Naive thymus-derived CD4-positive, alpha-beta T cell (primary cell): ENCODE results near the gene RRAD. TPM values are rescaled to one million over a fixed set of nuclear protein-coding genes. Genes with fewer than 3 reads are reported as not detected.
A peak's percentile ranks its signal among the peaks of the same experiment; 100 is the strongest.

ENCODE experiments used
- ATAC-seq: fragments of 150-1000 bp; cut with Tn5 transposase; 2 replicates; pipeline ENCODE4 v1.10.0; 2021; ENCODE audit warnings: mild to moderate bottlenecking, moderate library complexity
- CTCF ChIA-PET: fragments of 350-600 bp; sonication (Branson Sonifier 250); formaldehyde crosslinking; loops from one replicate; lab custom pipeline; 2021; ENCODE audit warnings: antibody characterized with exemption; lab: Charles Lee
- POLR2A ChIA-PET: fragments of 350-600 bp; sonication (Branson Sonifier 250); formaldehyde crosslinking; loops from one replicate; lab custom pipeline; 2021; ENCODE audit warnings: antibody characterized with exemption, inconsistent platforms; lab: Charles Lee
- DNase-seq, 9 donors: peaks; one replicate each; pipeline versions ENCODE4 v3.0.0 to v3.0.0-alpha.2; 2020 to 2022; ENCODE audit warnings: mixed read lengths in 1 of 9
- H3K27ac ChIP-seq: one replicate; pipeline ENCODE4 v1.7.0; 2013; ENCODE audit warnings: mild to moderate bottlenecking, low read depth, low read length, moderate library complexity
- H3K27me3 ChIP-seq, 2 donors: one replicate each; pipeline ENCODE4 v1.7.0; 2013; ENCODE audit warnings: low read length in 2 of 2, mild to moderate bottlenecking in 2 of 2, moderate library complexity in 2 of 2; ENCODE audit not compliant: control insufficient read depth in 2 of 2, insufficient read depth in 2 of 2
- H3K36me3 ChIP-seq, 3 experiments: 1 replicate in 2 of 3; 2 replicates in 1 of 3; pipeline ENCODE4 v1.7.0; 2013; ENCODE audit warnings: low read length in 3 of 3, mild to moderate bottlenecking in 3 of 3, moderate library complexity in 1 of 3; ENCODE audit not compliant: insufficient read depth in 3 of 3, control insufficient read depth in 2 of 3
- H3K4me1 ChIP-seq, 2 donors: one replicate each; pipeline ENCODE4 v1.7.0; 2013; ENCODE audit warnings: low read length in 2 of 2, mild to moderate bottlenecking in 2 of 2, moderate library complexity in 1 of 2; ENCODE audit not compliant: control insufficient read depth in 2 of 2, insufficient read depth in 2 of 2
- H3K4me3 ChIP-seq: 2 replicates; pipeline ENCODE4 v1.7.0; 2013; ENCODE audit warnings: mild to moderate bottlenecking, low read length
- H3K9me3 ChIP-seq, 3 experiments: 1 replicate in 2 of 3; 2 replicates in 1 of 3; pipeline ENCODE4 v1.7.0; 2013; ENCODE audit warnings: low read length in 3 of 3; ENCODE audit not compliant: control insufficient read depth in 2 of 3
- H3K27ac Mint-ChIP-seq, 9 donors: one replicate each; pipeline ENCODE4 v1.8.0; 2020 to 2022; ENCODE audit warnings: mixed read lengths in 9 of 9, mild to moderate bottlenecking in 8 of 9, moderate library complexity in 5 of 9, inconsistent platforms in 2 of 9
- H3K27me3 Mint-ChIP-seq, 5 donors: one replicate each; pipeline ENCODE4 v1.8.0; 2021 to 2022; ENCODE audit warnings: mixed read lengths in 5 of 5, mild to moderate bottlenecking in 1 of 5
- H3K36me3 Mint-ChIP-seq, 5 donors: one replicate each; pipeline ENCODE4 v1.8.0; 2020 to 2022; ENCODE audit warnings: mixed read lengths in 5 of 5, mild to moderate bottlenecking in 3 of 5, inconsistent platforms in 1 of 5
- H3K4me1 Mint-ChIP-seq, 7 donors: one replicate each; pipeline ENCODE4 v1.8.0; 2020 to 2022; ENCODE audit warnings: mixed read lengths in 7 of 7, mild to moderate bottlenecking in 3 of 7, inconsistent platforms in 1 of 7
- H3K4me3 Mint-ChIP-seq, 10 donors: one replicate each; pipeline ENCODE4 v1.8.0; 2020 to 2022; ENCODE audit warnings: mild to moderate bottlenecking in 10 of 10, mixed read lengths in 10 of 10, moderate library complexity in 6 of 10, inconsistent platforms in 2 of 10
- H3K9me3 Mint-ChIP-seq, 11 donors: one replicate each; pipeline ENCODE4 v1.8.0; 2020 to 2022; ENCODE audit warnings: mixed read lengths in 11 of 11, mild to moderate bottlenecking in 4 of 11, inconsistent platforms in 1 of 11, moderate library complexity in 1 of 11
- intact Hi-C, 2 donors: fragments of 100-400 bp; cut with micrococcal nuclease; formaldehyde crosslinking; loops; one replicate each; pipeline ENCODE4 v1.15.1; 2023
- polyA plus RNA-seq, 2 donors: library from polyadenylated mRNA; unstranded; fragments of 300-500 nt; fragmentation: Illumina TruSeq; gene quantifications; one replicate each; pipeline ENCODE4 v1.2.3, GENCODE V29; 2021
- total RNA-seq, 6 experiments: library from RNA in 5 of 6; stranded (reverse) in 5 of 6; gene quantifications; 1 replicate in 5 of 6; 2 replicates in 1 of 6; pipeline ENCODE4 v1.2.3 and lab custom pipeline; 2021 to 2026

Gene RRAD
- total and polyA plus RNA-seq, 7 experiments from 2014 or later = 0.24 to 1.6 (median 0.88) TPM; not detected in 2

- ATAC-seq (no peak), DNase-seq (peak in 1 of 9 donors; percentile 54)
- peaks cover 0 to 12% of the 10 kb centered on the region in 2 donors for H3K27me3 ChIP-seq
- no peak overlapping the region for H3K27ac ChIP-seq
- H3K4me1 ChIP-seq = peaks cover 12 to 21% of the 10 kb centered on the region in 2 donors
- Mint-ChIP-seq H3K36me3 (peaks cover 0 to 14% (median 3%) of the 10 kb centered on the region in 5 donors), H3K27me3 (peaks cover 6 to 26% (median 11%) of the 10 kb centered on the region in 5 donors), H3K4me3 (no peak overlapping the region), H3K9me3 (peaks cover 0 to 2% (median 0%) of the 10 kb centered on the region in 11 donors), H3K4me1 (peaks cover 19 to 43% (median 28%) of the 10 kb centered on the region in 7 donors), H3K27ac (peak overlapping the region in 1 of 9 donors; percentile 55)
- H3K4me3 ChIP-seq = no peak overlapping the region
- intact Hi-C loops = loop anchor here in 1 of 2 donors (5.0 kb wide), 1 partner anchor 97 kb away; the partner anchor contains the start of gene NAE1
- H3K36me3 ChIP-seq = peaks cover 0 to 16% (median 0%) of the 10 kb centered on the region in 3 experiments
- no peaks in the 10 kb centered on the region for H3K9me3 ChIP-seq
- ChIA-PET CTCF (interaction anchor here (0.6 to 0.8 kb wide), 4 partner anchors 49 to 335 kb away, joined by 3 read pairs; partner anchors contain the start of gene PDP2), POLR2A (no interaction called here)
Observed at GRCh38 chr16:66928702-66929388, 3.5 kb upstream of the RRAD start.

- H3K4me1 Mint-ChIP-seq = peaks cover 12 to 38% (median 20%) of the 10 kb centered on the region in 7 donors
- peaks cover 0 to 14% (median 0%) of the 10 kb centered on the region in 3 experiments for H3K36me3 ChIP-seq
- no peaks in the 10 kb centered on the region for H3K9me3 ChIP-seq
- intact Hi-C loops = loop anchor here in 1 of 2 donors (5.0 kb wide), 1 partner anchor 96 kb away; the partner anchor contains the start of gene NAE1
- H3K27ac Mint-ChIP-seq = peak overlapping the region in 3 of 9 donors; percentile 2 to 55 (median 34)
- H3K4me1 ChIP-seq = peaks cover 6 to 14% of the 10 kb centered on the region in 2 donors
- H3K36me3 Mint-ChIP-seq = peaks cover 0 to 11% (median 0%) of the 10 kb centered on the region in 5 donors
- H3K4me3 Mint-ChIP-seq = no peak overlapping the region
- H3K4me3 ChIP-seq = no peak overlapping the region
- no peak for DNase-seq
- CTCF ChIA-PET = interaction anchor here (0.7 to 0.8 kb wide), 2 partner anchors 48 to 54 kb away, joined by 3 read pairs; partner anchors contain the start of gene PDP2
- H3K27me3 Mint-ChIP-seq = peaks cover 14 to 34% (median 19%) of the 10 kb centered on the region in 5 donors
- peaks cover 0 to 13% of the 10 kb centered on the region in 2 donors for H3K27me3 ChIP-seq
- no peak overlapping the region for H3K27ac ChIP-seq
- no peaks in the 10 kb centered on the region for H3K9me3 Mint-ChIP-seq
- POLR2A ChIA-PET = no interaction called here
- no peak for ATAC-seq
Observed at GRCh38 chr16:66927918-66928649, 2.7 kb upstream of the RRAD start.

GRCh38 chr16:66926961-66927436 lies 1.7 kb upstream of the RRAD start:
- POLR2A ChIA-PET = interaction anchor here (1.7 kb wide), 1 partner anchor 97 kb away, joined by 4 read pairs; the partner anchor contains the start of gene NAE1
- Mint-ChIP-seq H3K9me3 (no peaks in the 10 kb centered on the region), H3K4me3 (no peak overlapping the region), H3K27ac (no peak overlapping the region), H3K36me3 (peaks cover 0 to 7% (median 0%) of the 10 kb centered on the region in 5 donors), H3K27me3 (peaks cover 15 to 36% (median 22%) of the 10 kb centered on the region in 5 donors), H3K4me1 (peaks cover under 1 to 27% (median 9%) of the 10 kb centered on the region in 7 donors)
- peaks cover 0 to 4% of the 10 kb centered on the region in 2 donors for H3K4me1 ChIP-seq
- peak; percentile 7 for ATAC-seq
- CTCF ChIA-PET = interaction anchor here (0.6 kb wide), 1 partner anchor 34 kb away, joined by 4 read pairs; no protein-coding TSS in a partner anchor
- H3K36me3 ChIP-seq = peaks cover 0 to 9% (median 0%) of the 10 kb centered on the region in 3 experiments
- H3K27me3 ChIP-seq = peaks cover 0 to 13% of the 10 kb centered on the region in 2 donors
- H3K27ac ChIP-seq = no peak overlapping the region
- no peak overlapping the region for H3K4me3 ChIP-seq
- intact Hi-C loops = loop anchor here in 1 of 2 donors (5.0 kb wide), 1 partner anchor 95 kb away; the partner anchor contains the start of gene NAE1
- DNase-seq = no peak
- no peaks in the 10 kb centered on the region for H3K9me3 ChIP-seq

GRCh38 chr16:66926171-66926947 lies 1.0 kb upstream of the RRAD start:
- intact Hi-C loops = loop anchor here in 1 of 2 donors (5.0 kb wide), 1 partner anchor 94 kb away; the partner anchor contains the start of gene NAE1

GRCh38 chr16:66924527-66925321 lies 611 bp downstream of the RRAD start:
- DNase-seq (peak in 5 of 9 donors; percentile 18 to 71 (median 34)), ATAC-seq (peak; percentile 79)
- no peak overlapping the region for H3K27ac Mint-ChIP-seq
- Histone ChIP-seq H3K4me1 (no peaks in the 10 kb centered on the region), H3K36me3 (no peaks in the 10 kb centered on the region), H3K4me3 (no peak overlapping the region), H3K27ac (no peak overlapping the region), H3K27me3 (peaks cover 0 to 13% of the 10 kb centered on the region in 2 donors), H3K9me3 (no peaks in the 10 kb centered on the region)
- H3K4me1 Mint-ChIP-seq = peaks cover 0 to 24% (median 5%) of the 10 kb centered on the region in 7 donors
- H3K9me3 Mint-ChIP-seq = no peaks in the 10 kb centered on the region
- peaks cover 0 to 3% (median 0%) of the 10 kb centered on the region in 5 donors for H3K36me3 Mint-ChIP-seq
- H3K27me3 Mint-ChIP-seq = peaks cover 18 to 43% (median 22%) of the 10 kb centered on the region in 5 donors
- peak overlapping the region in 8 of 10 donors; percentile 33 to 74 (median 64) for H3K4me3 Mint-ChIP-seq
- intact Hi-C loops = loop anchor here in 1 of 2 donors (1.0 to 5.0 kb wide), 2 partner anchors 29 to 92 kb away; partner anchors contain the start of gene NAE1
- ChIA-PET CTCF (no interaction called here), POLR2A (no interaction called here)

More at GRCh38 chr16:66926171-66926947, 1.0 kb upstream of the RRAD start:
- Histone ChIP-seq H3K9me3 (no peaks in the 10 kb centered on the region), H3K27me3 (peaks cover 0 to 13% of the 10 kb centered on the region in 2 donors), H3K4me3 (no peak overlapping the region), H3K36me3 (peaks cover 0 to 2% (median 0%) of the 10 kb centered on the region in 3 experiments), H3K27ac (no peak overlapping the region), H3K4me1 (no peaks in the 10 kb centered on the region)
- H3K27ac Mint-ChIP-seq = peak overlapping the region in 1 of 9 donors; percentile 46
- H3K4me1 Mint-ChIP-seq = peaks cover 0 to 24% (median 5%) of the 10 kb centered on the region in 7 donors
- peaks cover 17 to 37% (median 22%) of the 10 kb centered on the region in 5 donors for H3K27me3 Mint-ChIP-seq
- peaks cover 0 to 3% (median 0%) of the 10 kb centered on the region in 5 donors for H3K36me3 Mint-ChIP-seq
- H3K9me3 Mint-ChIP-seq = no peaks in the 10 kb centered on the region
- peak overlapping the region in 6 of 10 donors; percentile 20 to 74 (median 68) for H3K4me3 Mint-ChIP-seq
- ChIA-PET CTCF (interaction anchor here (0.6 kb wide), 1 partner anchor 34 kb away, joined by 4 read pairs; no protein-coding TSS in a partner anchor), POLR2A (interaction anchor here (1.7 kb wide), 1 partner anchor 96 kb away, joined by 4 read pairs; the partner anchor contains the start of gene NAE1)
- DNase-seq (no peak), ATAC-seq (no peak)
